ENCODE results near the gene RELN. TPM values are rescaled to one million over a fixed set of nuclear protein-coding genes. Genes with fewer than 3 reads are reported as not detected.

The RELN gene
- total RNA-seq, 1 donor from 2014 or later, result not detected

DNA sequence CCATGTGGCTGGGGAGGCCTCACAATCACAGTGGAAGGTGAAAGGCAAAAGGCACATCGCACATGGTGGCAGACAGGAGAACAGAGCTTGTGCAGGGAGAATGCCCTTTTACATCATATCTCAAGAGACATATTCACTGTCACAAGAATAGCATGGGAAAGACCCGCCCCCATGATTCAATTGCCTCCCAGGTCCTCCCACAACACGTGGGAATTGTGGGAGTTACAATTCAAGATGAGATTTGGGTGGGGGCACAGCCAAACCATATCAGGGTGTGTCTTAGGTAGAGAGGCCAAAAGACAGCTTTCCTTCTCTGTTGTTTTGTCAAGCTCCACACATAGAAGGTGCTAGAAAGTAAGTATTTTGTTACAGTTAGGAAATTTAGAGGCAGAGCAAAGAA is 522.6 kb downstream of the RELN start:
- DNase-seq, result no peak
- no peaks in the 10 kb centered on the region for H3K9me3 Mint-ChIP-seq
- H3K27me3 Mint-ChIP-seq, result peaks cover 23% of the 10 kb centered on the region
- H3K4me3 Mint-ChIP-seq, result no peak overlapping the region
- TF ChIP-seq, protein P1, sequence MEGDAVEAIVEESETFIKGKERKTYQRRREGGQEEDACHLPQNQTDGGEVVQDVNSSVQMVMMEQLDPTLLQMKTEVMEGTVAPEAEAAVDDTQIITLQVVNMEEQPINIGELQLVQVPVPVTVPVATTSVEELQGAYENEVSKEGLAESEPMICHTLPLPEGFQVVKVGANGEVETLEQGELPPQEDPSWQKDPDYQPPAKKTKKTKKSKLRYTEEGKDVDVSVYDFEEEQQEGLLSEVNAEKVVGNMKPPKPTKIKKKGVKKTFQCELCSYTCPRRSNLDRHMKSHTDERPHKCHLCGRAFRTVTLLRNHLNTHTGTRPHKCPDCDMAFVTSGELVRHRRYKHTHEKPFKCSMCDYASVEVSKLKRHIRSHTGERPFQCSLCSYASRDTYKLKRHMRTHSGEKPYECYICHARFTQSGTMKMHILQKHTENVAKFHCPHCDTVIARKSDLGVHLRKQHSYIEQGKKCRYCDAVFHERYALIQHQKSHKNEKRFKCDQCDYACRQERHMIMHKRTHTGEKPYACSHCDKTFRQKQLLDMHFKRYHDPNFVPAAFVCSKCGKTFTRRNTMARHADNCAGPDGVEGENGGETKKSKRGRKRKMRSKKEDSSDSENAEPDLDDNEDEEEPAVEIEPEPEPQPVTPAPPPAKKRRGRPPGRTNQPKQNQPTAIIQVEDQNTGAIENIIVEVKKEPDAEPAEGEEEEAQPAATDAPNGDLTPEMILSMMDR (IDR thresholded peaks at IDR 0.05), result no peak
- ATAC-seq (ENCODE audit: low read depth), result no peak
- intact Hi-C loops (cut with micrococcal nuclease), result no loop called here
- POLR2A ChIA-PET, result no interaction called here
- H3K27ac Mint-ChIP-seq, result no peak overlapping the region
- no peaks in the 10 kb centered on the region for H3K36me3 Mint-ChIP-seq (ENCODE audit: low read depth)
- CTCF ChIA-PET, result no interaction called here
- no peaks in the 10 kb centered on the region for H3K4me1 Mint-ChIP-seq

DNA sequence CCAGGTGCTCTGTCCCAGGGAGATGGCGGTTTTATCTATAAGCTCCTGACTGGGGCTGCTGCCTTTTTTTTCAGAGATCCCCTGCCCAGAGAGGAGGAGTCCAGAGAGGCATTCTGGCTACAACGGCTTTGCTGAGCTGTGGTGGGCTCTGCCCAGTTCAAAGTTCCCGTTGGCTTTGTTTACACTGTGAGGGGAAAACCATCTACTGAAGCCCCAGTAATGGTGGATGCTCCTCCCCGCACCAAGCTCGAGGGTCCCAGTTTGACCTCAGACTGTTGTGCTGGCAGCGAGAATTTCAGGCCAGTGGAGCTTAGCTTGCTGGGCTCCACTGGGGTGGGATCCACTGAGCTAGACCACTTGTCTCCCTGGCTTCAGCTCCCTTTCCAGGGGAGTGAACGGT is 527.1 kb downstream of the RELN start:
- no peak for DNase-seq
- ATAC-seq (ENCODE audit: low read depth), result no peak
- POLR2A ChIA-PET, result no interaction called here
- peaks cover 12% of the 10 kb centered on the region for H3K27me3 Mint-ChIP-seq
- no peaks in the 10 kb centered on the region for H3K36me3 Mint-ChIP-seq (ENCODE audit: low read depth)
- intact Hi-C loops (cut with micrococcal nuclease), result no loop called here
- CTCF ChIA-PET, result no interaction called here
- no peaks in the 10 kb centered on the region for H3K4me1 Mint-ChIP-seq
- no peak overlapping the region for H3K4me3 Mint-ChIP-seq
- no peaks in the 10 kb centered on the region for H3K9me3 Mint-ChIP-seq
- H3K27ac Mint-ChIP-seq, result no peak overlapping the region
- TF ChIP-seq, protein P1 (IDR thresholded peaks at IDR 0.05), result no peak

DNA sequence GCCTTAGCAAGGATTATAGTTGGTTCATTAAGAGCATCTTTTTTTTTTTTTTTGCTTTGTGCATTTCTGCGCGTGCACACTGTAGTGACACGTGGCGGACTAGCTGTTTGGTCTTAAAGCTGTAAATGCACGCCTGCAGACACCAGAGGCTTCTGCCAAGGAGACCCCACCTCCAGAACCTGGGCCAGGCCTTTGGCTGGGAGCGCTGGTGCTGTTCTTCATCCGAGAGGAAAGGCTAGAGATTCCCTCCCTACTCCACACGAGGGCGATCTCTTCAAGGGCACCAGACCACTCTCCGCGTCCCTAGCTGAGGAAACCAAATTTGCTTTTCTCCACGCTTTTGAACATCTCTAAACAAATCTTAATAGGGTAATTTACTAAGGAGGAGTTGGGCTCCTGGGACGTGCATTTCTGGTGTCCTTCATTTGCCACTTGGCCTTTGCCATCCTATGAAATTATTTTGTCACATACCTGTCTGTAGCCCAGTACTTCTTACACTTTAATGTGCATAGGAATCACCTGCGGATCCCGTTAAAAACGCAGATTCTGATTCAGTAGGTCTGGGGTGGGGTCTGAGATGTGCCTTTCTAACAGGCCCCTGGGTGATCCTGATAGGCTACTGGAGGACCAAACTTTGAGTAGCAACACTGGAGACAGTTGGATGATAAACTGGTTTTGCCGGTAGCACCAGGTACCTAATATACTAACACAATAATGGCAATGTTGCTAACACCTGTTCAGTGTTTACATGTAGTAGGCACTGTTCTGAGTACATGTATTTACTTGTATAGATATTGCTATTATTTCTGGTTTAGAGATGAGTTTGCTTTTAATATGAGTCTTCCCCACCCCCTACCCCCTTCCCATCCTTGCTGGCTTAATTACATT is 542.1 kb downstream of the RELN start:
- POLR2A ChIA-PET, result no interaction called here
- Mint-ChIP-seq H3K4me3 (no peak overlapping the region), H3K9me3 (peaks cover 17% of the 10 kb centered on the region), H3K27ac (no peak overlapping the region), H3K36me3 (ENCODE audit: low read depth) (no peaks in the 10 kb centered on the region), H3K4me1 (peaks cover 10% of the 10 kb centered on the region), H3K27me3 (peaks cover 63% of the 10 kb centered on the region)
- TF ChIP-seq, protein P1 (IDR thresholded peaks at IDR 0.05), result no peak
- no peak for ATAC-seq (ENCODE audit: low read depth)
- CTCF ChIA-PET, result no interaction called here
- intact Hi-C loops (cut with micrococcal nuclease), result loop anchor here (10.0 kb wide), 2 partner anchors 1467 to 1627 kb away; no protein-coding TSS in a partner anchor
- no peak for DNase-seq

DNA sequence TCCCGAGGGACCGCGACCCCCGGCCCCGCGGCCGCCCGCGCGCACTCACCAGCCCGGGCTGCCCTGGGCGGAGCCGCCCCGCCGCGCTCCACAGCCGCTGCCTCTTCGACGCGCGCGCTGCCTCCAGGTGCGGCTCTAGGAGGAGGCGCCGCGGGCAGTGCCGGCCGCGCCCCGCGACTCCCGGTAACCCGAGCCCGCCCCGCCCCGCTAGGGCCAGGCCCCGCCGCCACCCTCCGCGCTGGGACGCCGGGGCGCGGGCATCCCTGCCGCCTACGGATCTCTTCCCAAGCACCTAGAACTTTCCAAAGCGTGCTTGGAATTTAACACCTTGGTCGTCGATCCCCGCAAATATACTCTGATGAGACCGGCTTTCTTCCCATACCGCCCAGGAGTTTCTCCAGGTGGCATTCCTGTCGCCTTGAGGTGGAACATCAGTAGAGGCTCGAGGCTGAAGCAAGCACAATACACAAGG is 543.4 kb downstream of the RELN start, which contains the start of gene SLC26A5:
Gene SLC26A5, minus strand, starts transcription at position 159 of the 472 bp plus-strand sequence. CDS start 24,693 bp downstream, outside the sequence.
- CTCF ChIA-PET, result no interaction called here
- H3K4me1 Mint-ChIP-seq, result peaks cover 10% of the 10 kb centered on the region
- ATAC-seq (ENCODE audit: low read depth) (no peak), DNase-seq (no peak)
- H3K36me3 Mint-ChIP-seq (ENCODE audit: low read depth), result no peaks in the 10 kb centered on the region
- H3K9me3 Mint-ChIP-seq, result peaks cover 7% of the 10 kb centered on the region
- POLR2A ChIA-PET, result no interaction called here
- peaks cover 59% of the 10 kb centered on the region for H3K27me3 Mint-ChIP-seq
- no peak within 1 kb of the TSS for H3K27ac Mint-ChIP-seq
- H3K4me3 Mint-ChIP-seq, result peak within 1 kb of the TSS; percentile 68
- intact Hi-C loops (cut with micrococcal nuclease), result loop anchor here (10.0 kb wide), 2 partner anchors 1469 to 1629 kb away; no protein-coding TSS in a partner anchor
- TF ChIP-seq, protein P1 (IDR thresholded peaks at IDR 0.05), result no peak

All from activated B cell treated with CpG ODN at 0.5 μM for 24 hours (primary cell).